ENCODE data around the gene SFTPB.
"Not testable (repeated sequence)": the region's sequence is repeated elsewhere in the genome, so short reads cannot be mapped to it uniquely, and the experiment has no call there.

Gene SFTPB

GRCh38 chr2:85668009-85668856 lies at the start of gene SFTPB:
Gene SFTPB (minus strand): TSS chr2:85668199. CDS start chr2:85668183, 16 bp downstream.
- DNase-seq = no peak

- DNase-seq = peak; percentile 79
These were observed 49.5 kb upstream of the SFTPB start for GRCh38 chr2:85717308-85718008.

- no peak for DNase-seq
These were observed 48.4 kb upstream of the SFTPB start for GRCh38 chr2:85716346-85716914.

GRCh38 chr2:85714841-85715240 lies 46.8 kb upstream of the SFTPB start:
- no peak for DNase-seq

GRCh38 chr2:85714421-85714820 lies 46.4 kb upstream of the SFTPB start:
- not testable (repeated sequence) for DNase-seq

GRCh38 chr2:85713836-85714235 lies 45.8 kb upstream of the SFTPB start:
- no peak for DNase-seq

GRCh38 chr2:85712849-85713612 lies 45.0 kb upstream of the SFTPB start:
- no peak for DNase-seq

- no peak for DNase-seq
These were observed 44.3 kb upstream of the SFTPB start for GRCh38 chr2:85712336-85712735.

- DNase-seq = no peak
These were observed 43.6 kb upstream of the SFTPB start for GRCh38 chr2:85711578-85712060.

GRCh38 chr2:85710687-85711577 lies 42.9 kb upstream of the SFTPB start:
- DNase-seq = no peak

GRCh38 chr2:85709401-85709811 lies 41.4 kb upstream of the SFTPB start:
- DNase-seq = no peak

GRCh38 chr2:85708641-85709040 lies 40.6 kb upstream of the SFTPB start:
- no peak for DNase-seq

GRCh38 chr2:85707304-85707703 lies 39.3 kb upstream of the SFTPB start:
- peak; percentile 89 for DNase-seq

GRCh38 chr2:85706599-85707296 lies 38.7 kb upstream of the SFTPB start:
- no peak for DNase-seq

GRCh38 chr2:85706063-85706462 lies 38.1 kb upstream of the SFTPB start:
- no peak for DNase-seq

- DNase-seq = no peak
These were observed 37.7 kb upstream of the SFTPB start for GRCh38 chr2:85705680-85706039.

GRCh38 chr2:85704800-85705679 lies 37.0 kb upstream of the SFTPB start:
- DNase-seq = no peak

- no peak for DNase-seq
These were observed 36.0 kb upstream of the SFTPB start for GRCh38 chr2:85704038-85704437.

- DNase-seq = no peak
These were observed 35.3 kb upstream of the SFTPB start for GRCh38 chr2:85703329-85703728.

- DNase-seq = no peak
These were observed 34.8 kb upstream of the SFTPB start for GRCh38 chr2:85702800-85703199.

Data from NCI-H82 (cell line).